SW 1271 (cell line): ENCODE data around the gene ABCA3.

Experiments
- DNase-seq, 2 experiments: peaks; one replicate each; lab custom pipeline; 2025; lab: John Stamatoyannopoulos, UW

Gene ABCA3

DNA sequence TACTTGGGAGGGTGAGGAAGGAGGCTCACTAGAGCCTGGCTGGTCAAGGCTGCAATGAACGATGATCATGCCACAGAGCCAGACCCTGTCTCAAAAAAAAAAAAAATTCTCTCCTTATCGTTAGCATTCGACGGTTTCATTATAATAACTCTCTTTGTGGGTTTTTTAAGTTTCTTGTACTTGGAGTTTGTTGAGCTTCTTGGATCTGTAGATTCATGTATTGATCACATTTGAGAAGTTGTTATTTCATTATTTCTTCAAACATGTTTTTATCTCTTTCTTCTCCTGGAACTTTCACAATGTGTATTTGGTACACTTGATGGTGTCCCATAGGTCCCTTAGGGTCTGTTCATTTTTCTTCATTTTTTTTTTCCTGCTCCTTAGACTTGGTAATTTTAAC lies 16.8 kb upstream of the ABCA3 start:
- DNase-seq = no peak

- no peak for DNase-seq
Observed at GRCh38 chr16:2350500-2350899, 10.0 kb upstream of the ABCA3 start.

DNA sequence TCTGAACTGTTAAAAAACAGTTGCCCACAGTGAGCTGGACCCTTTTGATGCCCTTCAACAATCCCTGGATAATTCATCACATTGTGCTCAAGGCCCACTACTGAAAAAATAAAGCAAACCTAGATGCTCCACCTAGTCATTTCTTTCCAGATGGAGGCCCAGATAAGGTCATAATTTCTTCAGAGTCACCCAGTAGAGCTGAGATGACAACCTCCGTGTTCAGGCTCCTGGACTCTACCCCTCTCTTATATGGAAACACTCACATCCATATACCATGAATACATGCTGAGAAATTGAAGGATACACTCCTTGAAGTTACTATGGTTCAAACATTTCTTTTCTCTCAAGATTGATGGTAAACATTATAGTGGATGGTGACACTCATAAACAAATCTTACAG lies 2.7 kb upstream of the ABCA3 start:
- no peak for DNase-seq

DNA sequence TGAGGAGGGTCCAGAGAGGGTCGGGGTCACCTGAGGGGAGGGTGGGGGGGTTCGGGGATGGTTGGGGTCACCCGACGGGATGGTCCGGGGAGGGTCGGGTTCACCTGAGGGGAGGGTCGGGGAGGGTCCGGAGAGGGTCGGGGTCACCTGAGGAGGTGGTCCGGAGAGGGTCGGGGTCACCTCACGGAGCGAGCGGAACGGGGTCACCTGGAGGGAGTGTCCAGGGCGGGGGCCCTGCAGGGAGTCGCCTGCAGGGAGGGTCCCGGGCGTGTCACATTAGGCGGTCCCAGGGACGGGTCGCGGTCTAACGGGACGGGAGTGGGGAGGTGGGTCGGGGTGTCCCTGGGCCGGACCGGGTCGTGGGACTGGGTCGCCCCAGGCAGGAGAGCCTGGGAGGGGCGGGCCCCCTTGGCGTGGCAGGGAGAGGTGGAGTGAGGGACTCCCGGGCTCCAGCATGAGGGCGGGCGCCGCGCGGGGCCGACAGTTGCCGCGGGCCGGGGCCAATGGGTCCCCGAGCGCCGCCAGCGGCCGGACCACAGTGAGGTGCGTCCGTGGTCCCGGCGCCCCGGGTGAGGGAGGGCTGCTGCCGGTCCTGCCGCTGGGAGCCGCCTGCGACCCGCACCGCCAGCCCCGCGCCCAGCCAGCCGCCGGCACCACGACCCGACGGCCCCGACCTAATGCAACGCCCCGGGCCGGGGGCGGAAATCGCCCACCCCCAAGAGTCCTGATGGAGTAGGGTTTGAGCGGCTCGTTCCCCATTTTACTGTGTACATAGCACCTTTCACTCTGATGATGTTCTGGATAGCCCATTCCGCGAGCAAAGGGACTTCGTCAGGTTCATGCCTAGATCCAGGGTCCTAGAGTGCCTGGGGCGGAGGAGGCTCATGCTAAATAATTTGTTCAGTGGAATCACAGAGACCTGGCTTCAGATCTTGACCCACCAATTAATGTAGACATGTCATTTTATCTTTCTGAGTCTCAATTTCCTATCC lies 1.2 kb upstream of the ABCA3 start:
- DNase-seq = no peak

GRCh38 chr16:2339521-2340484 lies 725 bp downstream of the ABCA3 start:
- peak; percentile 12 to 16 for DNase-seq

DNA sequence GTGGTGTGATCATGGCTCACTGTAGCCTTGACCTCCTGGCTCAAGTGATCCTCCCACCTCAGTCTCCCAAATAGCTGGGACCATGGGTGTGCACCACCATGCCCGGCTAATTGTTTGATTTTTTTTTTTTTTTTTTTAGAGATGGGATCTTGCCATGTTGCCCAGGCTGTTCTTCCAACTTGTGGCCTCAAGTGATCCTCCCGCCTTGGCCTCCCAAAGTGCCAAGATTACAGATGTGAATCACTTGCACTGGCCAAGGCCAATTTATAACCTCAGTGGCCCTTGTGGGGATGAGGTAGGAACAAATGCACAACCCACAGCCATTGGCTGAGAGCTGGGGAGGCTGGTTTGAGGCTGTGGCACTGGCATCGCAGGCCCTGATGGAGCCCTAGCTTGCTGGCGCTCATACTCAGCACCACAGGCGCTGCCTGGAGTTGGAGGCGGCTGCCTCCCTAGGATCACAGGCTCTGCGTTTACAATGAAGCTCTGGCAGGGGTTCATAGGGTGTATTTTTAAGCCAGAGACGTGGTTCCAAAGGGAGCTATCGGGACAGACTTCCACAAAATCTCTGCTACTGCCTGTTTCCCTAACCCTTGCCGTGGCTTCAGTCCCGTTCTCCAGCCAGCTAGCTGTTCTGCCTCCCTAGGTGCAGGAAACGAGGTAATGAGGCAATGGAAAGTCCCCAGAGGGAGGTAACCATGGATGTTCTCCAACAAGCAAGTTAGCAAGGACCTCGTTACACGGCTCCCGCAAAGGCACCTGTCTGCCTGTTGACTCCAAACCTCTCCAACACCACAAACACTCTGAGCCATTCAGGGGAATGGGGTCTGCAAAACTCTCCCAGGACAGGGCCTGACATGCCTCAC lies 2.9 kb downstream of the ABCA3 start:
- DNase-seq = no peak

GRCh38 chr16:2335286-2335895 lies 5.1 kb downstream of the ABCA3 start:
- no peak for DNase-seq

GRCh38 chr16:2333772-2334379 lies 6.7 kb downstream of the ABCA3 start:
- peak; percentile 23 to 29 for DNase-seq

DNA sequence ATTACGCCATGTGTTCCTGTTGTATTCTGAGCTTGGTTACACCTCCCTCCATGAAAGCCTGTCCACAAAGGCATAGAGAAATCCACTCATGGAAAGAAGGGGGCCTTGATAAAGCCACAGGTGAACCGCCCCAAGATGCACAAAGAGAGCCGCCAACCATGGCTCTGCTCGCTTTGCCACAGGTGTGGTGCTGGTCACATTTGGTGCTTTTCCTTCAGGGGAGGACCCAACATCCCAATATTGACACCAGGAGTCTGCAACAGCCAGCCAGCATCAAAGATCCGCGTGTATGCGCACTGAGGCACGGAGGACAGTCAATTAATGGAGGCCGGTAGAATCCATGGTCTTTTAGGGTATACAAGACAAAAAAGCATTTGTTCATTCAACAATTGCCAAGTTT lies 7.3 kb downstream of the ABCA3 start:
- DNase-seq = no peak

DNA sequence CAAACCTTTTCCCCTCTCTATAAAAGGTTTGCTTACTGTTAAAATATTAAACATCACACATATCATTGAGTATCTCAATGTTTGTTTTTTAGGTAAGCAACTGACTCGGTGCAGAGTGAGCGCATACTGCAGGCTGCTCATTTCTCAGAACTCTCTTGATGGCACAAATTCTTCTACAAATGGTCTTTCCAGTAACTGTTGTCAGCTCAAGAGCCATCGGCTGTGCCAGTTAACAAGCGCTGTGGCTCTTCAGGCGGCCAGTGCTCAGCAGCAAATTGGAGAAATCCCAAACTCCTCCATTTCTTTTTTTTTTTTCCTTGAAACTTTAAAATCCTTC lies 8.6 kb downstream of the ABCA3 start:
- no peak for DNase-seq

- DNase-seq = no peak
Observed at GRCh38 chr16:2331199-2331930, 9.2 kb downstream of the ABCA3 start.

DNA sequence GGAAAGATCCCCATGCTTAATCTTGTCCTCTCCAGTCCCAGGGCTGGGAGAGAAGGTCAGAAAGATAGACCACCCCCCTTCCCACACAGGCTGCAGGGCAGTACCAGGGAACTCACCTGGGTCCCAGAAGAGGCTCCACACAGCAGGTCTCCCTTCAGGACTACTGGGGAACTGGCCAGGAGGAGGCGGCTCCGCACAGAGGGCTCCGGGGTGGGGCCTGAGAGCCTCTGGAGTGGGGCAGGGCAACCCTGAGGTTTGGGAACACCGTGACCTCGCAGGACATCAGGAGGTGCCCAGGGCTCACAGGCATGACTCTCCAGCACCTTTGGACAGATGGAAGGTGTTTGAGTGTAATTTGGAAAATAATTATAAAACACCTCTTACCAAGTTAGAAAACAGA lies 11.0 kb downstream of the ABCA3 start:
- no peak for DNase-seq

DNA sequence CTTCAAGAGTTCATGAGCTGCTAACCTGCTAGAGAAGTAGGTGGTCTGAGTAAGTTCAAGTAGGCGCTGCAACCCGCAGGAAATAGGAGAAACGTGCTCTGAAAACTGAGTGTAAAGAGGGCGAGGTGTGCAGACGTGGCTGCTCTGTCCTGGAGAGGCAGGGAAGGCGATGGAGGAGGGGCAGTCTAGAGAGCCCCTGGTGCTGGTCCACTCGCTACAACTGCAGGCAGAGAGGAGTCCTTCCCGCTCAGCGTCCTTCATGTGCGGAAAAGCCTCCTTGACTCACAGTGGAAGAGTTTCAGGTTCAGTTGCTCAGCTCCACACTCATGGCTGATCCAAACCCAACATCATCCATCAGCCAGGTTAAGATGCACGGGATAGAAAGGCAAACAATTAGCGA lies 12.1 kb downstream of the ABCA3 start:
- no peak for DNase-seq

- DNase-seq = no peak
Observed at GRCh38 chr16:2326191-2326590, 14.3 kb downstream of the ABCA3 start.

GRCh38 chr16:2325791-2326190 lies 14.7 kb downstream of the ABCA3 start:
- DNase-seq = no peak

GRCh38 chr16:2325181-2325580 lies 15.3 kb downstream of the ABCA3 start:
- no peak for DNase-seq

- DNase-seq = no peak
Observed at GRCh38 chr16:2324296-2324859, 16.1 kb downstream of the ABCA3 start.

- no peak for DNase-seq
Observed at GRCh38 chr16:2323701-2324100, 16.8 kb downstream of the ABCA3 start.

- no peak for DNase-seq
Observed at GRCh38 chr16:2319606-2320005, 20.9 kb downstream of the ABCA3 start.
